Measurements from ENCODE around the gene AMOTL1. TPM values are rescaled to one million over a fixed set of nuclear protein-coding genes. Genes with fewer than 3 reads are reported as not detected.
A peak's percentile ranks its signal among the peaks of the same experiment; 100 is the strongest.

AMOTL1 gene
- total RNA-seq (ENCODE audit: low replicate concordance), result 64.8 and 93.5 TPM in 2 replicates
- long read RNA-seq, partial matches to known transcripts, result 3 of 88 reads
- long read RNA-seq, other reads (novel, unspliced or antisense), result 85 of 88 reads

GRCh38 chr11:94767701-94768601 is at the start of gene AMOTL1:
Gene AMOTL1, plus strand, starts transcription at chr11:94768356. Its CDS starts 156 bp downstream, at chr11:94768512.
- no peak for TF ChIP-seq CTCF (conservative IDR thresholded peaks at IDR 0.05)
- H3K27me3 Mint-ChIP-seq, result no peaks in the 10 kb centered on the region
- H3K27ac Mint-ChIP-seq, result peak within 1 kb of the TSS; percentile 96
- peaks cover 26% of the 10 kb centered on the region for H3K4me1 Mint-ChIP-seq (ENCODE audit: unreplicated experiment)
- peaks cover 11% of the 10 kb centered on the region for H3K36me3 Mint-ChIP-seq
- DNase-seq (ENCODE audit: extremely low spot score, unreplicated experiment), result peak; percentile 92
- no peak within 1 kb of the TSS for H3K4me3 Mint-ChIP-seq
- peaks cover 6% of the 10 kb centered on the region for H3K9me3 Mint-ChIP-seq

- no peak for DNase-seq (ENCODE audit: extremely low spot score, unreplicated experiment)
- Mint-ChIP-seq H3K27me3 (no peaks in the 10 kb centered on the region), H3K4me1 (ENCODE audit: unreplicated experiment) (no peaks in the 10 kb centered on the region), H3K9me3 (no peaks in the 10 kb centered on the region), H3K4me3 (no peak overlapping the region), H3K27ac (no peak overlapping the region), H3K36me3 (no peaks in the 10 kb centered on the region)
- no peak for TF ChIP-seq CTCF (conservative IDR thresholded peaks at IDR 0.05)
Measured at GRCh38 chr11:94719876-94720275, 48.3 kb upstream of the AMOTL1 start.

- Mint-ChIP-seq H3K36me3 (no peaks in the 10 kb centered on the region), H3K9me3 (peaks cover 7% of the 10 kb centered on the region), H3K4me3 (no peak overlapping the region), H3K4me1 (ENCODE audit: unreplicated experiment) (no peaks in the 10 kb centered on the region), H3K27ac (no peak overlapping the region), H3K27me3 (no peaks in the 10 kb centered on the region)
- DNase-seq (ENCODE audit: extremely low spot score, unreplicated experiment), result no peak
- TF ChIP-seq CTCF (conservative IDR thresholded peaks at IDR 0.05), result no peak
Measured at GRCh38 chr11:94721565-94722292, 46.4 kb upstream of the AMOTL1 start.

GRCh38 chr11:94722735-94723134 is 45.4 kb upstream of the AMOTL1 start:
- TF ChIP-seq CTCF (conservative IDR thresholded peaks at IDR 0.05), result no peak
- DNase-seq (ENCODE audit: extremely low spot score, unreplicated experiment), result no peak
- H3K27ac Mint-ChIP-seq, result no peak overlapping the region
- H3K27me3 Mint-ChIP-seq, result no peaks in the 10 kb centered on the region
- no peak overlapping the region for H3K4me3 Mint-ChIP-seq
- no peaks in the 10 kb centered on the region for H3K36me3 Mint-ChIP-seq
- no peaks in the 10 kb centered on the region for H3K4me1 Mint-ChIP-seq (ENCODE audit: unreplicated experiment)
- H3K9me3 Mint-ChIP-seq, result peaks cover 7% of the 10 kb centered on the region

GRCh38 chr11:94725097-94725496 is 43.1 kb upstream of the AMOTL1 start:
- Mint-ChIP-seq H3K9me3 (peaks cover 7% of the 10 kb centered on the region), H3K27ac (peak overlapping the region; percentile 9), H3K36me3 (no peaks in the 10 kb centered on the region), H3K27me3 (no peaks in the 10 kb centered on the region), H3K4me1 (ENCODE audit: unreplicated experiment) (no peaks in the 10 kb centered on the region), H3K4me3 (no peak overlapping the region)
- DNase-seq (ENCODE audit: extremely low spot score, unreplicated experiment), result no peak
- no peak for TF ChIP-seq CTCF (conservative IDR thresholded peaks at IDR 0.05)

Measured in type B pancreatic cell (in vitro differentiated cells).